ENCODE data around the gene MIOX.

MIOX gene

DNA sequence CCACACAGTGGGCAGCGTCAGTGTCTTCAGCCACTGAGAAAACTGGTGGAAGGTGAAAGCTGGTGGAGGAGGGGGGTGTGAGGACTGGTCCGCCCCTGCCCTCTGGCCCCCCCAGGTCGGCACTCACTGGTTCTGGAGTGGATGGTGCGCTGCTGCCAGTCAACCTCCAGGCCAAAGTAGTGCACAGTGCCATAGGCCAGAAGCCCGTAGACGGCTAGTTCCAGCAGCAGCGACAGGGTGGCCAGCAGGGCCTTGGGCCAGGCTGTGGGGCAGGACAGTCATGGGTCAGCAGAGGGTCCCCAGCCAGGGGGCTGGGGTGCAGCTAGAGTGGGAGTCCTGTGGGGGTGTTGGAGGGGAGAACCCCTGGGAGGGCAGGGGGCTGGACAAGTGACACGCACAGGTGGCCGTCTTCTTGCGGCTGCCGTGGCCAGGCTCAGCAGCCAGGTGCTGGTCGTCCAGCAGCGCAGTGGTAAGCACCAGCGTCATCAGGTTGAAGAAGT lies 18.7 kb downstream of the MIOX start:
- Histone ChIP-seq H3K9me3 (ENCODE audit: severe bottlenecking) (no peaks in the 10 kb centered on the region), H3K27me3 (ENCODE audit: insufficient read depth, low read depth, severe bottlenecking) (no peaks in the 10 kb centered on the region), H3K4me3 (ENCODE audit: low read depth, low read length) (no peak overlapping the region), H3K36me3 (peaks cover 44% of the 10 kb centered on the region), H3K27ac (no peak overlapping the region)
- TF ChIP-seq, protein P1, sequence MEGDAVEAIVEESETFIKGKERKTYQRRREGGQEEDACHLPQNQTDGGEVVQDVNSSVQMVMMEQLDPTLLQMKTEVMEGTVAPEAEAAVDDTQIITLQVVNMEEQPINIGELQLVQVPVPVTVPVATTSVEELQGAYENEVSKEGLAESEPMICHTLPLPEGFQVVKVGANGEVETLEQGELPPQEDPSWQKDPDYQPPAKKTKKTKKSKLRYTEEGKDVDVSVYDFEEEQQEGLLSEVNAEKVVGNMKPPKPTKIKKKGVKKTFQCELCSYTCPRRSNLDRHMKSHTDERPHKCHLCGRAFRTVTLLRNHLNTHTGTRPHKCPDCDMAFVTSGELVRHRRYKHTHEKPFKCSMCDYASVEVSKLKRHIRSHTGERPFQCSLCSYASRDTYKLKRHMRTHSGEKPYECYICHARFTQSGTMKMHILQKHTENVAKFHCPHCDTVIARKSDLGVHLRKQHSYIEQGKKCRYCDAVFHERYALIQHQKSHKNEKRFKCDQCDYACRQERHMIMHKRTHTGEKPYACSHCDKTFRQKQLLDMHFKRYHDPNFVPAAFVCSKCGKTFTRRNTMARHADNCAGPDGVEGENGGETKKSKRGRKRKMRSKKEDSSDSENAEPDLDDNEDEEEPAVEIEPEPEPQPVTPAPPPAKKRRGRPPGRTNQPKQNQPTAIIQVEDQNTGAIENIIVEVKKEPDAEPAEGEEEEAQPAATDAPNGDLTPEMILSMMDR (IDR thresholded peaks at IDR 0.05; ENCODE audit: low read depth, low read length), result no peak
- DNase-seq, result no peak

DNA sequence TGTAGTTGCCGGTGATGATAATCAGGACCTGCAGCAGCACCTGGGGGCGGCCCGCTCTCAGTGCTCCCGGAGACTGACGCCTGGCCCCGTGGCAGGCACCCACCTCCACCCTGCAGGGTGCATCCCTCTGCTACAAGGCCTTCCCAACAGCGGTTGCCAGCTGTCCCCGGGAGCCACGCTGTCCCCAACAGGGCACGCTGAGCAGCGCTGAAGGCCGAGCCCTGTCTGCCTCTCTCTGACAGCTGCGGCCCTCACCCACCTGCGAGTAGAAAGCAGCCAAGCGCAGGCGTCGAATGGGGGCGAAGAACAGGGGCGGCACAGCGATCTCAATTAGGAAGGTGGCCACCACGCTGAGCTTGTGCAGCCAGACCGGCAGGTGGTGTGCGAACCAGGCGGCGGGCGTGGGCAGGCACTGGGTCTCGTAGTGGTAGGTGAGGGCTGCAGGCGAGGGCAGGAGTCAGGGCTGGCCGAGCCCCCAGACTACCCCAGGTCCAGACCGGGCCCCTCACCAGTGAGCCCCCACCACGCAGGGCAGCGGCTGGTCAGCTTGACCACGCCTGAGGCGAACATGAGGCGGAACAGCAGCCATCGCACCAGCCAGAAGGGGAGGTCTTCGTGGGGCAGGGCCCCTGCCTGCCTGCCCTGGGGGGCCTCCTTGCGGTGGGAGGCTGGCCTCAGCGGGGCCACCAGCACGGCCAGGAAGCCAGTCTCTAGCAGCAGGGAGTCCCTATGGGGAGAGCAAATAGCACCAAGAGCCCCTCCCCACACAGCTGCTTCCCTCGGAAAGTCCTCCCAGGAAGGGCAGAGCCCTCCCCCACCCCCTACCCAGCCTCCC lies 19.3 kb downstream of the MIOX start:
- TF ChIP-seq, protein P1 (IDR thresholded peaks at IDR 0.05; ENCODE audit: low read depth, low read length), result no peak
- no peak overlapping the region; the same call in 1 of the 2 replicates for H3K4me3 ChIP-seq (ENCODE audit: low read depth, low read length)
- peak overlapping the region; percentile 43 for H3K27ac ChIP-seq

DNA sequence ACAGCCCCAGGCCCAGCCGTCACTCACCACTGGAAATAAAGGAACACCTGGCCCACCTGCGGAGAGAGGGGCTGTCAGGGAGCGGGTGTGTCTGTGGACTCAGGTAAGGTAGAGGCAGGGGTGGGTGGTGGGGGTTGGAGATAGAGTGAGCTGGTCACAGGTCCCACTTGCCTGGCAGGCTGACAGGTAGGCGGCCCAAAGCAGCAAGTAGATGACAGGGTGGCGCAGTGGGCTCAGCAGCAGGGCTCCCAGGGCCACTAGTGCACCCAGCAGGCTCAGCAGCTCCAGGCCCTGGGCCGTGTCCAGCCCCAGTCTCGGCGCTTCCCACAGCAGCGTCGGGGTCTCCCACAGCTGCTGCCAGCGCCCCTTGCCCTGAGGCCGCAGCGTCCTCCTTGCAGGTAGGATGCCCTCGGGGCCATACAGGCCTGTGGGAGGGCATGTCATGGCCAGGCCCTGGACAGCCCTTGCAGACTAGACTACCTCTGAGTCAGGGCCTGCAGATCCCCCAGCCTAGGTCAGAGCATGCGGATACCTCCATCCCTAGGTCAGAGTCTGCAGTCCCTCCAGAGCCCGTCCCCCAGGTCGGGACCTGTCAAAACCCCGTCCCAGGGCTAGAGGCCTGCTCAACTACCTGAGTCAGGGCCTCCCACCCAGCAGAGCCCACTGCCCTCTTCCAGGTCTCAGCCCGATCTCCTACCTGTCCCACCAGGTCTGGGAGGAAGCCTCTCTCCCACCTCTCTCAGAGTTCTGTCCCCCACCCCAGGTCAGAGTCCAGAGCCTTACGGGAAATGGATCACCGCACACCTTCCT lies 20.2 kb downstream of the MIOX start:
- DNase-seq, result no peak
- Histone ChIP-seq H3K36me3 (peaks cover 53% of the 10 kb centered on the region), H3K9me3 (ENCODE audit: severe bottlenecking) (no peaks in the 10 kb centered on the region), H3K27me3 (ENCODE audit: insufficient read depth, low read depth, severe bottlenecking) (no peaks in the 10 kb centered on the region), H3K27ac (peak overlapping the region; percentile 92), H3K4me3 (ENCODE audit: low read depth, low read length) (peak overlapping the region; percentile 94)
- TF ChIP-seq, protein P1 (IDR thresholded peaks at IDR 0.05; ENCODE audit: low read depth, low read length), result no peak

More for the DNA sequence above, 19.3 kb downstream of the MIOX start:
- Histone ChIP-seq H3K27me3 (ENCODE audit: insufficient read depth, low read depth, severe bottlenecking) (no peaks in the 10 kb centered on the region), H3K36me3 (peaks cover 50% of the 10 kb centered on the region), H3K9me3 (ENCODE audit: severe bottlenecking) (no peaks in the 10 kb centered on the region)
- no peak for DNase-seq

DNA sequence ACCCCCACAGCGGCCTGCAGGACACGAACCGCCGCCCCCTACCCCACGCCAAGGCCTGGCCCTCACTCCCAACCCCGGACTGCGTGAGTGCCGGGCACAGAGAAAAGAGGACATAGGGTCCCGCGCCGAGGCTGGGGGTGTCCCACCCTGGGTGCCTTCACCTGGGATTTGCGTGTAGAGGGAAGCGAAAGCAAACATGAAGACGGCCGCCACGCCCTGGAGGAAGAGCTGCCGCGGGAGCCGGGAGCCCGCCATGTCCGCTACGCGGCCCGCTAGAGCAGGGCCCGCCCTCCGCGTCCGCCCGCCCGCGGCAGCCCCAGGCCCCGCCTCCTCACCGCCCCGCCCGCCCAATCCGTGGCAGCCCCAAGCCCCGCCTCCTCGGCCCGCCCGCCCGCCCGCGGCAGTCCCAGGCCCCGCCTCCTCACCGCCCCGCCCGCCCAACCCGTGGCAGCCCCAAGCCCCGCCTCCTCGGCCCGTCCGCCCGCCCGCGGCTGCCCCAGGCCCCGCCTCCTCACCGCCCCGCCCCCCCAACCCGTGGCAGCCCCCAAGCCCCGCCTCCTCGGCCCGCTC lies 20.8 kb downstream of the MIOX start, which contains the start of gene LMF2:
Gene LMF2, minus strand, starts transcription at position 282 of the 570 bp plus-strand sequence. Its CDS starts 27 bp downstream, at position 255.
- peak; percentile 89 for DNase-seq
- H3K9me3 ChIP-seq (ENCODE audit: severe bottlenecking), result no peaks in the 10 kb centered on the region
- H3K27ac ChIP-seq, result peak within 1 kb of the TSS; percentile 99

More for the DNA sequence above, 20.8 kb downstream of the MIOX start, which contains the start of gene LMF2:
- peaks cover 54% of the 10 kb centered on the region for H3K36me3 ChIP-seq
- TF ChIP-seq, protein P1 (IDR thresholded peaks at IDR 0.05; ENCODE audit: low read depth, low read length), result no peak
- no peaks in the 10 kb centered on the region for H3K27me3 ChIP-seq (ENCODE audit: insufficient read depth, low read depth, severe bottlenecking)
- H3K4me3 ChIP-seq (ENCODE audit: low read depth, low read length), result peak within 1 kb of the TSS; percentile 97
